Mesenchymal stem cell (in vitro differentiated cells and primary cell): ENCODE data around the gene MZF1.

Source experiments
- DNase-seq: peaks from one replicate; pipeline ENCODE4 v3.0.0-alpha.2; 2013
- H2AFZ ChIP-seq: one replicate; pipeline ENCODE4 v1.6.1; 2013; ENCODE audit warnings: low read depth, mild to moderate bottlenecking, control low read depth, inconsistent platforms, low read length, moderate library complexity
- H2AK5ac ChIP-seq: 2 replicates; pipeline ENCODE4 v1.6.1; 2013; ENCODE audit warnings: low read length, moderate library complexity, mild to moderate bottlenecking, inconsistent platforms; ENCODE audit not compliant: severe bottlenecking
- H2BK120ac ChIP-seq: one replicate; pipeline ENCODE4 v1.6.1; 2013; ENCODE audit warnings: low read depth, mild to moderate bottlenecking, inconsistent platforms, low read length, moderate library complexity
- H2BK12ac ChIP-seq, 2 experiments: one replicate each; pipeline ENCODE4 v1.6.1; 2013; ENCODE audit warnings: inconsistent platforms in 2 of 2, low read length in 2 of 2, mild to moderate bottlenecking in 2 of 2, moderate library complexity in 2 of 2, control low read depth in 1 of 2
- H2BK15ac ChIP-seq: one replicate; pipeline ENCODE4 v1.6.1; 2013; ENCODE audit warnings: mild to moderate bottlenecking, low read depth, inconsistent platforms; ENCODE audit not compliant: poor library complexity, severe bottlenecking
- H2BK5ac ChIP-seq: 2 replicates; pipeline ENCODE4 v1.6.1; 2013; ENCODE audit warnings: low read depth, mild to moderate bottlenecking, low read length, control low read depth, inconsistent platforms; ENCODE audit not compliant: poor library complexity, severe bottlenecking
- H3K14ac ChIP-seq, 2 experiments: one replicate each; pipeline ENCODE4 v1.6.1; 2013; ENCODE audit warnings: inconsistent platforms in 2 of 2, low read length in 2 of 2, control low read depth in 1 of 2, mild to moderate bottlenecking in 1 of 2, moderate library complexity in 1 of 2
- H3K18ac ChIP-seq, 2 experiments: one replicate each; pipeline ENCODE4 v1.6.1; 2013; ENCODE audit warnings: inconsistent platforms in 2 of 2, low read length in 2 of 2, control low read depth in 1 of 2, low read depth in 1 of 2, mild to moderate bottlenecking in 1 of 2
- H3K23ac ChIP-seq, 2 experiments: one replicate each; pipeline ENCODE4 v1.6.1; 2013; ENCODE audit warnings: inconsistent platforms in 2 of 2, low read length in 2 of 2, mild to moderate bottlenecking in 2 of 2, moderate library complexity in 2 of 2, control low read depth in 1 of 2
- H3K27ac ChIP-seq: 2 replicates; pipeline ENCODE4 v1.5.1; 2013; ENCODE audit warnings: mild to moderate bottlenecking, moderate library complexity, low read length, control low read depth, inconsistent platforms; ENCODE audit not compliant: poor library complexity, severe bottlenecking
- H3K27me3 ChIP-seq, 2 experiments: 2 replicates each; pipeline versions ENCODE4 v1.6.1 to v1.7.0; 2013; ENCODE audit warnings: low read length in 2 of 2, mild to moderate bottlenecking in 2 of 2, moderate library complexity in 2 of 2, control low read depth in 1 of 2, inconsistent platforms in 1 of 2; ENCODE audit not compliant: control insufficient read depth in 1 of 2, insufficient read depth in 1 of 2
- H3K36me3 ChIP-seq, 2 experiments: 2 replicates each; pipeline versions ENCODE4 v1.6.1 to v1.7.0; 2013; ENCODE audit warnings: low read length in 2 of 2, control low read depth in 1 of 2, inconsistent platforms in 1 of 2, low read depth in 1 of 2, mild to moderate bottlenecking in 1 of 2; ENCODE audit not compliant: insufficient read depth in 2 of 2, control insufficient read depth in 1 of 2
- H3K4ac ChIP-seq, 2 experiments: one replicate each; pipeline ENCODE4 v1.6.1; 2013; ENCODE audit warnings: inconsistent platforms in 2 of 2, low read length in 2 of 2, mild to moderate bottlenecking in 2 of 2, moderate library complexity in 2 of 2, control low read depth in 1 of 2, low read depth in 1 of 2
- H3K4me1 ChIP-seq: 2 replicates; pipeline ENCODE4 v1.6.1; 2013; ENCODE audit warnings: low read depth, low read length, control low read depth; ENCODE audit not compliant: control insufficient read depth, insufficient read depth
- H3K4me2 ChIP-seq: 2 replicates; pipeline ENCODE4 v1.6.1; 2013; ENCODE audit warnings: low read length, mild to moderate bottlenecking, inconsistent platforms; ENCODE audit not compliant: poor library complexity, severe bottlenecking
- H3K4me3 ChIP-seq, 2 experiments: 2 replicates each; pipeline versions ENCODE4 v1.5.1 to v1.7.0; 2013; ENCODE audit warnings: low read length in 2 of 2, mild to moderate bottlenecking in 2 of 2, control low read depth in 1 of 2, low read depth in 1 of 2; ENCODE audit not compliant: insufficient read depth in 1 of 2
- H3K79me1 ChIP-seq: replicated peaks from 2 replicates; pipeline ENCODE4 v1.6.1; 2013; ENCODE audit warnings: mild to moderate bottlenecking, control low read depth, low read length, inconsistent platforms; ENCODE audit not compliant: poor library complexity, severe bottlenecking
- H3K9ac ChIP-seq: 2 replicates; pipeline ENCODE4 v1.7.0; 2013; ENCODE audit warnings: mild to moderate bottlenecking, low read length, moderate library complexity
- H3K9me3 ChIP-seq: 2 replicates; pipeline ENCODE4 v1.7.0; 2013; ENCODE audit warnings: mild to moderate bottlenecking, low read length; ENCODE audit not compliant: control insufficient read depth
- H4K8ac ChIP-seq: one replicate; pipeline ENCODE4 v1.6.1; 2013; ENCODE audit warnings: inconsistent platforms, mild to moderate bottlenecking, low read length, moderate library complexity
- H4K91ac ChIP-seq: one replicate; pipeline ENCODE4 v1.6.1; 2013; ENCODE audit warnings: mild to moderate bottlenecking, low read length, inconsistent platforms
- WGBS: methylation state at CpG from one replicate; pipeline ENCODE4 v1.1.7; 2013; ENCODE audit warnings: mixed read lengths; 5-methylcytosine and 5-hydroxymethylcytosine counted together

MZF1 gene

GRCh38 chr19:58553799-58554493 is 19.2 kb downstream of the MZF1 start:
- Histone ChIP-seq H3K4me2 (peak overlapping the region; percentile 83), H3K14ac (no peak overlapping the region), H3K9me3 (no peaks in the 10 kb centered on the region), H2BK120ac (peak overlapping the region; percentile 59), H3K23ac (peak overlapping the region in 1 of 2 experiments; percentile 35), H3K4ac (peak overlapping the region; percentile 90 to 96), H2BK12ac (peak overlapping the region in 1 of 2 experiments; percentile 55), H2BK5ac (no peak overlapping the region), H2AFZ (no peak overlapping the region), H3K18ac (peak overlapping the region; percentile 88 to 95), H3K4me1 (peaks cover 33% of the 10 kb centered on the region), H4K91ac (peak overlapping the region; percentile 96), H2AK5ac (peak overlapping the region; percentile 92), H3K9ac (peak overlapping the region; percentile 93), H3K27me3 (no peaks in the 10 kb centered on the region), H3K4me3 (peak overlapping the region; percentile 78 to 89), H2BK15ac (peak overlapping the region; percentile 19), H4K8ac (peak overlapping the region; percentile 97), H3K27ac (peak overlapping the region; percentile 93), H3K36me3 (peaks cover 61 to 66% of the 10 kb centered on the region in 2 experiments), H3K79me1 (peaks cover 17% of the 10 kb centered on the region)
- WGBS, result 77% methylated on average over 18 of the region's 18 CpGs
- DNase-seq, result no peak

DNA sequence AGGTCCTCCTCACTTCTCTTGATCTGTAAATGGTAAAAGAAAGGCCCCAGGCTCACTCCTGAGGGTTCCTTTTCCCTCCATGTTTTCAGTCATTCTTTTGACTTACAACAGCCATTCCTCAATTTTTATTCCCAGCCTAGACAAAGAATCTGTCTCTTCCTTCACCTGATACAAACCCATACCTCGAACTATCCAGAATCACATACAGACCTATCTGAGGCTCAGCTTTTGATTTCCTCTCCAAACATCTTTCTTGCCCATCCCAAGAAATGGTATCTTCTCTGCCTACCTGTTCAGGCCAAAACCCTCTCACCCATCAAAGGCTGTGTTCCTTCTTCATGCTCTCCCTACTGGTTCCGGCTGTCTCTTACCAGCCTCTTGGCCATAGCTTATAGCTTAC is 20.5 kb downstream of the MZF1 start:
- Histone ChIP-seq H3K36me3 (peaks cover 73 to 79% of the 10 kb centered on the region in 2 experiments), H4K8ac (no peak overlapping the region), H3K4me1 (peaks cover 36% of the 10 kb centered on the region), H2AFZ (no peak overlapping the region), H2BK5ac (no peak overlapping the region), H3K4ac (no peak overlapping the region), H3K4me2 (no peak overlapping the region), H2BK12ac (no peak overlapping the region), H4K91ac (no peak overlapping the region), H2BK120ac (no peak overlapping the region), H3K79me1 (peaks cover 18% of the 10 kb centered on the region), H3K27ac (no peak overlapping the region), H3K27me3 (no peaks in the 10 kb centered on the region), H3K14ac (no peak overlapping the region), H2BK15ac (no peak overlapping the region), H3K9me3 (no peaks in the 10 kb centered on the region), H3K9ac (no peak overlapping the region), H3K23ac (no peak overlapping the region), H3K18ac (no peak overlapping the region), H3K4me3 (no peak overlapping the region), H2AK5ac (no peak overlapping the region)
- WGBS, result 100% methylated on average over 1 of the region's 2 CpGs
- DNase-seq, result no peak

DNA sequence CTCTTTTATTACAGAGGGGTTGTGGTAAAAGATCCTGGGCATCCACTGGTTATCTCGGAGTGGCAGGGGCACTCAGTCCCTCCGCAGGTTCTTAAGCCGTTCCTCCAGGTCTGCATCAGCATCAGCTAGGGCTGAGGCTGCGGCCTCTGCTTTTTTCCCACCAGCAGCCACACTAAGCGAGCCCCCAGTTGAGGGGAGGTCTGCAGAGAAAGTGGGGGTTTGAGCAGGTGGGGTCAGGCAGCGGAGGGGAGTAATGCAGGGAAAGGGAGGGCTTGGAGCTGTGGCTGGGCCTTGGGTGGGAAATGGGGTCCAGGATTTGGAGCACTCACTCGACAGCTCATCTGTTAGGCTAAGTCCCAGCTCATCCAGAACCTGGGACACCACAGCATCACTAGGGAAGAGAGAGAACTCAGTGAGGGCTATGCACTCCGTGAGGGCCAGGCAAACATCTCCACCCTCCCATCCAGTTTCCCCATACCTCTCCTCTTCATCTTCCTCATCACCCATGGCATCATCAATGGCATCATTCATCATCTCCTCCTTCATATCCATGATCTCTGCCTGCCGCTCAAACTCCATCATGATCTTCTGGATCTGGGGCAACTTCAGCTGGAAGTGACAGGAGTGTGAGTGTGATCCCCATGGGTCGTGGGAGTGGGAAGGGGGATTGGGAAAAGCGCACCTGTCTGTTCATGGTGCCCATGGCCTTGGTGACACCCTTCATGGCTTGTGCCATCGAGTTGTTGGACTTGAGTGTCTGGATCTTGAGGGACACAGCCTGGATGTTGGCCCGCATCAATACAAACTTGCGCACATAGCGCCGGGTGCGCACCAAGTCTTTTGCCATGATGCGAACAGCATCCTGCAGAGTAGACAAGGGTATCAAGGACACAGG is 21.3 kb downstream of the MZF1 start:
- peaks cover 35% of the 10 kb centered on the region for H3K4me1 ChIP-seq
- no peak overlapping the region for H3K4me2 ChIP-seq
- no peak overlapping the region for H2BK15ac ChIP-seq
- no peak overlapping the region for H2BK120ac ChIP-seq
- H3K4ac ChIP-seq, result no peak overlapping the region
- no peak overlapping the region for H4K91ac ChIP-seq
- DNase-seq, result no peak
- H3K14ac ChIP-seq, result no peak overlapping the region
- peaks cover 18% of the 10 kb centered on the region for H3K79me1 ChIP-seq
- H2BK12ac ChIP-seq, result no peak overlapping the region
- H3K27me3 ChIP-seq, result no peaks in the 10 kb centered on the region
- H3K9me3 ChIP-seq, result no peaks in the 10 kb centered on the region
- H3K9ac ChIP-seq, result no peak overlapping the region
- H2AFZ ChIP-seq, result no peak overlapping the region
- H3K23ac ChIP-seq, result no peak overlapping the region
- no peak overlapping the region for H3K18ac ChIP-seq
- no peak overlapping the region for H2BK5ac ChIP-seq
- no peak overlapping the region for H4K8ac ChIP-seq
- 96% methylated on average over 18 of the region's 18 CpGs for WGBS
- H3K36me3 ChIP-seq, result peaks cover 79 to 81% of the 10 kb centered on the region in 2 experiments
- H3K4me3 ChIP-seq, result no peak overlapping the region
- H2AK5ac ChIP-seq, result no peak overlapping the region
- H3K27ac ChIP-seq, result no peak overlapping the region

GRCh38 chr19:58551123-58551497 is 22.0 kb downstream of the MZF1 start:
- no peak overlapping the region for H3K4ac ChIP-seq
- H2AFZ ChIP-seq, result no peak overlapping the region

More at GRCh38 chr19:58551123-58551497, 22.0 kb downstream of the MZF1 start:
- Histone ChIP-seq H2BK12ac (no peak overlapping the region), H3K4me3 (no peak overlapping the region), H2BK5ac (no peak overlapping the region), H2BK120ac (no peak overlapping the region), H2AK5ac (no peak overlapping the region), H3K9ac (peak overlapping the region; percentile 3), H3K9me3 (no peaks in the 10 kb centered on the region), H2BK15ac (no peak overlapping the region), H3K4me1 (peaks cover 34% of the 10 kb centered on the region), H3K18ac (no peak overlapping the region), H3K23ac (no peak overlapping the region), H3K79me1 (peaks cover 18% of the 10 kb centered on the region), H3K27me3 (no peaks in the 10 kb centered on the region), H4K91ac (no peak overlapping the region), H3K4me2 (no peak overlapping the region), H3K14ac (no peak overlapping the region), H3K27ac (no peak overlapping the region), H4K8ac (no peak overlapping the region), H3K36me3 (peaks cover 78 to 80% of the 10 kb centered on the region in 2 experiments)
- DNase-seq, result no peak
- WGBS, result 75% methylated on average over 1 of the region's 1 CpG
